HG02884 (cell line): ENCODE measurements around the gene DNAH14.
"Not testable (repeated sequence)": the region's sequence is repeated elsewhere in the genome, so short reads cannot be mapped to it uniquely, and the experiment has no call there.

Source experiments
- ATAC-seq: cut with Tn5 transposase; IDR thresholded peaks from one replicate; pipeline ENCODE4 v1.9.1; 2021; ENCODE audit warnings: mild to moderate bottlenecking, moderate library complexity; ENCODE audit not compliant: unreplicated experiment

Gene DNAH14

GRCh38 chr1:224991550-224991949 lies 62.1 kb downstream of the DNAH14 start:
- ATAC-seq, result not testable (repeated sequence)

DNA sequence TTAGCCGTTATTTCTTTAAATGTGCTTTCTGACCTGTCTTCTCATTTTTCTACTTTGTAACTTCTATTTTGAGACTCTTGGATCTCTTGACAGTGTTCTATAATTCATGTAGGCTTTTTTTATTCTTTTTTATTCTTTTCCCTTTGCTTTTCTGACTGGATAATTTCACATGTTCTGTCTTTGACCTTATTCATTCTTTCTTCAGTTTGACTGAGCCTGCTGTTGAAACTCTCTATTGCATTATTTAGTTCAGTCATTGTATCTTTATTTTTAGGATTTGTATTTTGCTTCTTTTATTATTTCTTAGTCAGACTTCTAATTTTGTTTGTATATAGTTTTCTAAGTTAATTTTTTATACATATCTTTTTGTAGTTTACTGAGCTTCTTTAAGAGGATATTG lies 66.1 kb downstream of the DNAH14 start:
- ATAC-seq, result no peak

DNA sequence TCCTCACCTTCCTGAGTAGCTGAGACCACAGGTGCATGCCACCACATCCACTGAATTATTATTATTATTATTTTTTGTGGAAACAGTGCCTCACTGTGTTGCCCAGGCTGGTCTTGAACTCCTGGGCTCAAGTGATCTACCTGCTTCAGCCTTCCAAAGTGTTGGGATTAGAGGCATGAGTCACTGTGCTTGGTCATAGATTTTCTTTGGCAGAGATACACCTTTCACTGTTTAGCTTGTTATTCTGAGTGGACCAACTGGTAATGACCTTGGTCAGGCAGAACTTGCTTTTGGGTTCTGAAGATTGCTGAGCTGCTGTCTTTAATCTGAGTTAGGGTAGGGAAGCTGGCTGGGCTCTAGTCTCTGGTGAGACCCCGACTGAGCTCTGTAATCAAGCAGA lies 66.8 kb downstream of the DNAH14 start:
- no peak for ATAC-seq

- no peak for ATAC-seq
Observed at GRCh38 chr1:224998185-224998584, 68.7 kb downstream of the DNAH14 start.

- ATAC-seq, result no peak
Observed at GRCh38 chr1:225004396-225004795, 74.9 kb downstream of the DNAH14 start.

GRCh38 chr1:225006352-225006751 lies 76.9 kb downstream of the DNAH14 start:
- not testable (repeated sequence) for ATAC-seq

DNA sequence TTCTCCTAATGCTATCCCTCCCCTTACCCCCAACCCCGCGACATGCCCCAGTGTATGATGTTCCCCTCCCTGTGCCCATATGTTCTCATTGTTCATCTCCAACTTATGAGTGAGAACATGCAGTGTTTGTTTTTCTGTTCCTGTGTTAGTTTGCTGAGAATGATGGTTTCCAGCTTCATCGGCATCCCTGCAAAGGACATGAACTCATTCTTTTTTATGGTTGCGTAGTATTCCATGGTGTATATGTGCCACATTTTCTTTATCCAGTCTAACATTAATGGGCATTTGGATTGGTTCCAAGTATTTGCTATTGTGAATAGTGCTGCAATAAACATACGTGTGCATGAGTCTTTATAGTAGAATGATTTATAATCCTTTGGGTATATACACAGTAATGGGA lies 78.6 kb downstream of the DNAH14 start:
- not testable (repeated sequence) for ATAC-seq

- ATAC-seq, result no peak
Observed at GRCh38 chr1:225021037-225021436, 91.6 kb downstream of the DNAH14 start.

DNA sequence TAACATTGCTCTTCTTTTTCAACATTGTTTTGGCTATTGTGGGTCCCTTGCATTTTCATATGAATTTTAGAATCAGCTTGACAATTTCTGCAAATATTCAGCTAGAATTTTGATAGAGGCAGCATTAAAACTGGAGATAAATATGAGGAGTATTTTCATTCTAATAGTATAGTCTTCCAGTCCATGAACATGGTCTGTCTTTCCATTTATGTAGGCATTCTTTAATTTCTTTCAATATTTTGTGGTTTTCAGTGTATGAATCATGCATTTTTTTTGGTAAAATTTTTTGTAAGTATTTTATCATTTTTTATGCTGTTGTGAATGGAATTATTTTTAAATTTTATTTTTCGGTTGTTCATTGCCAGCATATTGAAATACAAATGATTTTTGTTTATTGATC lies 97.2 kb downstream of the DNAH14 start:
- ATAC-seq, result no peak

DNA sequence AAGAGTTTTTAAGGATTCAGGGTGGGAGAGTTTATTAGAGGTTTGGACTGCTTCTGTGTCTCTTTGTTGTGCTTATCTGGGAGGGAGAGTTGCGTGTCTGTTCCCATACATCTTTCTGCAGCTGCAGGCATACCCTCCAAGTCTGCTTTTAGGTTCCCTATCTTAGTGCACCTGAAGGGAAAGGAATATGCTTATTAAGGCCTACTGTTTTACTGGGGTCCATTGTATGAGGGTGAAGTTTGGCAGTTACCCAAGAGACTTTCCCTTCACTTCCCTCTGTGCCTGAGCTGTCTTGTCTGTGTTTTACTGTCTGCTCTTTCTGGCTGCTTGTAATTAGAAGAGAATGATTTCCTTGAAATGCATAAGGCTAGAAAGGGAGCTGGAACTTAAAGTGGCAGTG lies 107.0 kb downstream of the DNAH14 start:
- not testable (repeated sequence) for ATAC-seq

DNA sequence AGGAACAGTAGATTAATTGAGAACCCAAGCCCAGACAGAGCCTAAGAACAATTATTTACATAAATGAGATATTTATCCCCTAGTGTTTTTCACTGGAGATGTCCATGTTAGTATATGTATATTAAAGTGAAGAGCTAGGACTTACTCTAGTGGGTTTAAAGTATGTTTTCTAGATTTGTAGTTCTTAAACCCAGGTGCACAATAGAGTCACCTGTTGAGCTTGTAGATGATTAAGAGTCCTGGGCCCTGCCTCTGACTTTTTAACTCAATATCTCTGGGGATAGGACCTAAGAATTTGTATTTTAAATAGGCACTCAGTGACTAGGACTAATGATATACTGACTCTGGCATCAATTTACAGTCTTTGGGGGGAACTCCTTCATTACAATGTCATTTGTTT lies 112.8 kb downstream of the DNAH14 start:
- ATAC-seq, result no peak

GRCh38 chr1:225044258-225044657 lies 114.8 kb downstream of the DNAH14 start:
- no peak for ATAC-seq

DNA sequence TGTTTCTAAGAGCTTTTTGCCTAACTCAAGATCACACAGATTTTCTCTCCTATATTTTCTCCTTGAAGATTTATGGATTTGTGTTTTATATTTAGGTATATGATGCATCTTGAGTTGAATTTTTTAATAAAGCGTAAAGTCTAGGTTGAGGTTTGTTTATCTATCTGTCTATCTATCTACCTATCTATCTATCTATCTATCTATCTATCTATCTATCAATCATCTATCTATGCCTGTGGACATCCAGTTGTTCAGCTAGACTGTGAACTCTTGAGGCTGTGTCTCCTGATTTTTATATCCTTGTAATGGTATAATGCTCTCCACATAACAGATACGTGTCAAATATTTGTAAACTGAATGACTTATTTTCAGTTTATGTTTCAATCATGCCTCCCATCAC lies 120.1 kb downstream of the DNAH14 start:
- no peak for ATAC-seq

GRCh38 chr1:225063722-225064121 lies 134.2 kb downstream of the DNAH14 start:
- no peak for ATAC-seq

DNA sequence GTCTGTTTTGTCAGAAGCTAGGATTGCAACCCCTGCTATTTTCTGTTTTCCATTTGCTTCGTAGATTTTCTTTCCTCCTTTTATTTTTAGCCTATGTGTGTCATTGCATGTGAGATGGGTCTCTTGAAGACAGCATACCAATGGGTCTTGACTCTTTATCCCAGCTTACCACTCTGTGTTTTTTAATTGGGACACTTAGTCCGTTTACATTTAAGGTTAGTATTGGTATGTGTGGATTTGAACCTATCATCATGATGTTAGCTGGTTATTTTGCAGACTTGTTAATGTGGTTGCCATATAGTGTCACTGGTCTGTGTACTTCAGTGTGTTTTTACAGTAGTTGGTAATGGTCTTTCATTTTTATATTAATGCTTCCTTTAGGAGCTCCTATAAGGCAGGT lies 141.5 kb downstream of the DNAH14 start:
- ATAC-seq, result no peak

GRCh38 chr1:225097175-225097574 lies 167.7 kb downstream of the DNAH14 start:
- no peak for ATAC-seq

DNA sequence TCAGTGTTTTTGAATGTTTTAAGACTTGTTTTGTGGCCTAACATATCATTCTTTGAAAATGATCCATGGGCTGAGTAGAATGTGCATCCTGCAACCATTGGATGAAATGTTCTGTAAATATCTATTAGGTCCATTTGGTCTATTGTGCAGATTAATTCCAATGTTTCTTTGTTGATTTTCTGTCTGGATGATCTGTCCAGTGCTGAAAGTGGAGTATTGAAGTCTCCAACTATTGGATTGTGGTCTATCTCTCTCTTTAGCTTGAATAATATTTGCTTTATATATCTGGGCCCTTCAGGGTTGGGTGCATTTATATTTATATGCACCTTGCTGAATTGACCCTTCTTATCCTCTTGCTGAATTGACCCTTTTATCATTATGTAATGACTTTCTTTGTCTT lies 181.5 kb downstream of the DNAH14 start:
- no peak for ATAC-seq

- ATAC-seq, result no peak
Observed at GRCh38 chr1:225113265-225113664, 183.8 kb downstream of the DNAH14 start.

DNA sequence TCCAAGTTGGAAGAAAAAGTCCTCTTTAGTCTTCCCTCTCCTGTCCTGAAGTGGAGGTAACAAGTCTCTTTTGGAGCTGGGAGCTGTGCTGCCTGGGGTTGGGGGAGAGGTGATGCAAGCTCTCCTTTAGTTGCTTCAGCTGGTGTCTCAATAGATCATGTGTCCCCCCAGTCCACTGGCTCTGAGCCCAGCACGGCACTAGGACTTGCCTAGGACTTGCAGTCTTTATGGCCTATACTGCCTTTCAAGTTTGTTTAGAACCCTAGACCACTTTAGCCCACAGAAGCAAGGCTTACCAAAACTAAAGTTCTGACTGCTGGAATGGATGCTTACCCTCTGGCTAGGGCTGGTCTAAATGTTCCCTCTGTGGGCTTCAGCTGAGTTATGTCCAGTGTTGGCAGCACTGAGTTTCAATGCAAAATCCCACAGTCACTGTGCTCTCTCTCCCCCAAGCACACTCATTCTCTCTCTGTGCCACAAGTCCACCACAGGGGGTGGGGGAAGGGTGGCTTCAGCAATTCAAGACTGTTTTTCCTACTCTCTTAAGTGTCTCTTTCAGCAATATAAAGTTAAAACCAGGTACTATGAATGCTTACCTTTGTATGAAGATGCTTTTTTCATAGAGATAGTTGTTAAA lies 185.0 kb downstream of the DNAH14 start:
- ATAC-seq, result no peak

- no peak for ATAC-seq
Observed at GRCh38 chr1:225119307-225119706, 189.8 kb downstream of the DNAH14 start.

DNA sequence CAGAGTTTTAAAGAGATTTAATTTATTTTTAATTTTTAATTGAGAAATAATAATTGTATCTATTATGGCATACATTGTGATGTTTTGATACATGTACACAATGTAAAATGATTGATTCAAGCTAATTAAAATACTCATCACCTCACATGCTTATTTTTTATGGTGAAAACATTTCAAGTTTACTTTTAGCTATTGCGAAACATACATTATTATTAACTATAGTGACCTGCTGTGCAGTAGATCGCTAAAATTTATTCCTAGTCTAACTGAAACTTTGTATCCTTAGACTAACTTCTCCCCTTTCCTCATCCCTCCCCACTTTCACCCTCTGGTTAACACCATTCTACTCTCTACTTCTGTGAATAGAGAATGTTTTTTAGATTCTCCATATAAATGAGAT lies 191.6 kb downstream of the DNAH14 start:
- no peak for ATAC-seq

DNA sequence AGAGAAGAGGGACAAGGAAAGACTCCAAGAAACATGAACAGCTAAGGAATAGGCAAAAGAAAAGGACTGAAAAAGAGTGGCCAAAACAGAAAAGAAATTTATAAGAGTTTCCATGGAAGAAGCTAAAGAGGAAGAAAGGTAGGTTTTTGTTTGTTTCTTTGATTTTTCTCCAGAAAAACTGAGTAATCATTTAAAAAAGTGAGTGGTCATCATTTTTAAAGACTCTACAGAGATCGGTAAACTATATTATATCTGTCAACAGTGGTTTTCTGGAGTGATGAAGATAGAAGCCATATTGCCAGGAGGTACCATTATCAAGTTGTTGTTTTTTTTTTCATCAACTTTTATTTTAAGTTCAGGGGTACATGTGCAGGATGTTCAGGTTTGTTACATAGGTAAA lies 202.4 kb downstream of the DNAH14 start:
- no peak for ATAC-seq

- ATAC-seq, result no peak
Observed at GRCh38 chr1:225137976-225138375, 208.5 kb downstream of the DNAH14 start.
